GM12873 (cell line): ENCODE measurements around the gene MAPK13.

ENCODE experiments used
- TF ChIP-seq, protein P1 (sequence below): IDR thresholded peaks from 2 replicates; pipeline ENCODE4 v1.5.1; 2012; ENCODE audit warnings: low read depth, mild to moderate bottlenecking, moderate library complexity, low read length, control low read depth; ENCODE audit not compliant: insufficient read depth; ENCODE audit errors: missing control alignments

MAPK13 gene

DNA sequence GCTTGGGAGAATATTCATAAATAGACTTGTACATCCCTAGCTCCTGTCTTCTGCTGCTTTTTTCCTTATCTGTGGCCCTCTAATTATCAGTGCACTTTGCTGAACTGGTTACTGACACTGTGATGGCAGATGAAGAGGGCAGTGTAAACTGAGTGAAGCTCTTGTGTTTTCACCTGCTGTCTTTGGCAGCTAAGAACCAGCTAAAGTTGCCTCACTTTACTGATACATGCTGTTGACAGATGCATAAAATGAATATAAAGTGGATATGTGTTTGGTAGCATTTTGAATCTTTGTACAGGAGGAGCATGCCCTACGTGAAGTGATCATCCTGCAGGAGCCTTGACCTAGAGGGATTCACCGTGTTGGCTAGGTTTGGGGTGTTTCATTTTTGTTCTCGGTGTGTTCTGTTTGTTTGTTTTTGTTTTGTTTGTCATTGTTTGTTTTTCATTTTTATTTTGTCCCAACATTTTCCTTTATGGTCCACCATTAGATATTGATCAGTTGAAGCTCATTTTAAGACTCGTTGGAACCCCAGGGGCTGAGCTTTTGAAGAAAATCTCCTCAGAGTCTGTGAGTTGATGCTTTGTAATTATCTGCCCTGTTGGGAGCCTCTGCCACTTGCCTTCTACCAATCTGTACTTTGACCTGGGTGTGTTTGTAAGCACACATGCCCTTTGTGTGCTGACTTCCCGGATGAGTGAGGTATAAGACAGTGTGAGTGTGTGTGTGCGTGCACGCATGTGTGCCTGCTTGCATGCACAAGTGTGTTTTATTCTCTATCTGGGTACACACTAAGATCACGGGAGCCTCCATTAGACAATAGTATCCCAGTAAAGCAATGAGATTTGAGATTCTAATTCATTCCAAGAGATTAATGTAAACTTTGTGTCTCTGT lies 34.6 kb upstream of the MAPK13 start:
- TF ChIP-seq, protein P1, sequence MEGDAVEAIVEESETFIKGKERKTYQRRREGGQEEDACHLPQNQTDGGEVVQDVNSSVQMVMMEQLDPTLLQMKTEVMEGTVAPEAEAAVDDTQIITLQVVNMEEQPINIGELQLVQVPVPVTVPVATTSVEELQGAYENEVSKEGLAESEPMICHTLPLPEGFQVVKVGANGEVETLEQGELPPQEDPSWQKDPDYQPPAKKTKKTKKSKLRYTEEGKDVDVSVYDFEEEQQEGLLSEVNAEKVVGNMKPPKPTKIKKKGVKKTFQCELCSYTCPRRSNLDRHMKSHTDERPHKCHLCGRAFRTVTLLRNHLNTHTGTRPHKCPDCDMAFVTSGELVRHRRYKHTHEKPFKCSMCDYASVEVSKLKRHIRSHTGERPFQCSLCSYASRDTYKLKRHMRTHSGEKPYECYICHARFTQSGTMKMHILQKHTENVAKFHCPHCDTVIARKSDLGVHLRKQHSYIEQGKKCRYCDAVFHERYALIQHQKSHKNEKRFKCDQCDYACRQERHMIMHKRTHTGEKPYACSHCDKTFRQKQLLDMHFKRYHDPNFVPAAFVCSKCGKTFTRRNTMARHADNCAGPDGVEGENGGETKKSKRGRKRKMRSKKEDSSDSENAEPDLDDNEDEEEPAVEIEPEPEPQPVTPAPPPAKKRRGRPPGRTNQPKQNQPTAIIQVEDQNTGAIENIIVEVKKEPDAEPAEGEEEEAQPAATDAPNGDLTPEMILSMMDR, result no peak

DNA sequence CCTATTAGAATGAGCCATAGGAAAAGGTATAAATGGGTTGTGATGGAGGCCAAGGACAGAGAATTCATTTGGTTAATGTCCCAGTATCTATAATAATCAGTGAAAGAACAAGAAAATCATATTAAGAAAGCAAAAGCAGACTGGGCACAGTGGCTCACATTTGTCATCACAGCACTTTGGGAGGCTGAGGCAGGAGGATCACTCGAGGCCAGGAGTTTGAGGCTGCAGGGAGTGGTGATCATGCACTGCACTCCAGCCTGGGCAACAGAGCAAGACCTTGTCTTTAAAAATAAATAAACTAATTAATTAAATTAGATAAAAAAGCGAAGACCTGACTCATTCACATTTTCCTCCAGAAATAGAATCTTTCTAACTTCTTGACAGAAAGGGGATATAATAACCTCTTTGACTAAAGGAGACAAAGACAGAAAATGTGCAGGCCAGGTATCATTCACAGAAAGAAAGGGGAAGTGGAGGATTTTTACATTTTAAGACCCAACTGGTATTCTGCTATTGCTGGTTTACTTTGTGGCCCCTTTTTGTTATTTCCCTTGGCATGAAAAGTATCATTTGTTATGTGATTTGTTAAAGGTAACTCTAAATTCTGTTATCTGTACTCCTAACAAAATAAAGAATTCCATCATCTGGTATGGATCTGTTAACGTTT lies 31.9 kb upstream of the MAPK13 start:
- TF ChIP-seq, protein P1, result no peak

DNA sequence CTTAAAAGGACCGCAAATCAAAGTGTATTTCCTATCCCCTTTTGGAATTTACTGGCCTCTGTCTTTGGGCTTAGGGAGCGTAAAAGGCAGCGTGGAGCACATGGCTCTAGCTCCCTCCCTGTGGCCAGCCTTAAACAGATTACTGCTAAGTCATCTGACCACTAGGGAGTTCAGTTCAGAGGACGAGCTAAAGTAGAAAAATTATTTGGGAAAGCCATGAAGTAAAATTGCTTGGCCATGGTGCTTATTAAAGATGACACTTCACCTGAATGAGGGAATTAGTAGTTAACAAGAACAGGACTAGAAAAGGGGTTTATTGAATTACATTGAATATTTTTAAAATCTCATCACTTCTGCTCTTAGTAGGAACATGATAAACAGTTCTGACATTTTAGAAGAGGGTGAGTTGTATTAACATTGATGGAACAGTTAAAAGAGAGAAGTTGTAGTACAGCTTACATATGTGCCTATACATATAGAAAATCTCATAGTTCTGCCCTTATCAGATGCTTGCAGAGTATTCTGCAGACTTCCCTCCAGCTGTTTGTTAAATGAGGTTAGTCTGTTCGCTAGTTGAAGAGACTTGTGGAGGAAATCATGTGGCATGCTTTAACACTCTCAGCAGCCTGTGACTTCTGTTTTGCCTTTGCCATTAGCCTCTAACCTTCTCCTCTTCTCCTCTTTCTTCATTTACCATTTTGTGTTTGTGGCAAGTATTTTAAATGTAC lies 31.2 kb upstream of the MAPK13 start:
- TF ChIP-seq, protein P1, result no peak

DNA sequence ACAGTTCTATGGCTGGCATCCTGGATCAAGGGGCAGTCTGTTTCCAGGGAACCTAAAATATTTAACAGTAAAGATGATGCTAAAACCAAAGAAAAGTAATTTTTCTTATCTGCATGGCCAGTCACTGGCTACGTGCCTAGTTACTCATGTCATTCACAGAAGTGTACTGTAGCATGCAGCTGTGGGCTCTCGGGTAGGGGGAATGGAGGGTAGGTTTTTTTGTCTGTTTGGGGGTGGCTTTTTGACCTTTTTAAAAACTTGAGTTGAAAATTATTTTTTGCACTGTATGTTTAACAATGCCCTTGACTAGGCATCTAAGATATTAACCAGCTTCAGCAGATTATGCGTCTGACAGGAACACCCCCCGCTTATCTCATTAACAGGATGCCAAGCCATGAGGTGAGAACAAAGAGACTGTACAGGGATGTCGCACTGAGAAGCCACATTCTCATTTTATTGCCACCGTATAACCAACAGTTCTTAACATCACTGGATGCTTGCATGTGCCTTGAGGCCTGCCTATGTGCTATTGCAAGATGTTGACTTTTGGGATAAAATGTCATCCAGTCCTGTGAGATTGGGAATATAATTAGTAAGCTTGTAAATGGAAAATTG lies 30.3 kb upstream of the MAPK13 start:
- TF ChIP-seq, protein P1, result no peak

DNA sequence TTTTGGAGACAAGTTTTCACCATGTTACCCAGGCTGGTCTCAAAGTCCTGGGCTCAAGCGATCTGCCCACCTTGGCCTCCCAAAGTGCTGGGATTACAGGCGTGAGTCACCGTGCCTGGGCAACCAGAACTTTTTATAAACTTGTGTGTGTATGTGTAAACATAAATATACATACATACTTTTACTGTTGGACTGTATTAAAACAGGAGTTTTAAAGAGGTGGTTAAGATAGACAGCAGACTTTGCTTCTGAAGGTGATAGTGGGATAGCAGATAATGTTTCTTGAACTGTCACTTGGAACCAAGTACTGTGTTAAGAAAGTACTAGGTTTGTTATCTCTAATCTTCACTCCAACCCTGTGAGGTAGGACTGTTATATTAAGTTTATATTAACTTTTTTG lies 28.6 kb upstream of the MAPK13 start:
- TF ChIP-seq, protein P1, result no peak

DNA sequence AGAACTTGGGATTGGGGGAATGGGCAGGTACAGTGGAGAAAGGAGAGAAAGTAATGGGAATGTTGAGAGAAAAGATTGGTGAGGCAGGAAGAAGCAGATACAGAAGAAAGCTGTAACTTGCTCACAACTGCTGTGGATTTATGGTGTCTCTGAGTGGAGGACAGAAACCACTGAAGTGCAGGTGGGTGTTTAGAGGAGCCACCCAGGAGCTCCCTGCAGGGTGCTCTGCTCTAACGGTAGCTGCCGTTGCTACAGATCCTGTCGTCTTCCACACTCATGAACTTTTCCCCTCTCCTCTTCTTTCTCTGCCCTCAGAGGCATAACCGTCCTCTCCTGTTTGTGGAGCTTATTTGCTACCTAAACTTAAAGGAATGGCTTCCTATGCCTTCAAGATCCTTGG lies 27.5 kb upstream of the MAPK13 start:
- TF ChIP-seq, protein P1, result no peak
